Measurements from ENCODE around the gene MYO1A.

Gene MYO1A

DNA sequence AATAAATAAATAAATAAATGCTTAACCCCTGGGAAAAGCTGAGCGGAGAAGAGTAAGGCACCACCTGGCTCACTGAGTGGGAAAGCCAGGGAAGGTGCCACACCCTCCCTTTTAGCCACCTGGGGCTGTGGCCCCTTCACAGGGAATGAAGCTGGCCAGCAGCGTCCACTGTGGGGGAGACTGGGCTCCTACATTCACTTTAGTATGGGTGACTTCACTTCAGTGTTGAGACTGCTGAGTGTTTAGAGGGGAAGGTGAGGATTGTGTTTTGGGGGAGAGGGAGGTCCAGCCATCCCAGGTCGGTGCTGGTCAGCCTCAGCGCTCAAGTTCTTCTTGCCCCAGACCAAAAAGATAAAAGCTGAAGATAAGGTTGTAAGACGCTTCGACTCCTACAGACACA lies 40.6 kb upstream of the MYO1A start:
- H3K4me3 ChIP-seq (ENCODE audit: low read depth, low read length) = no peak overlapping the region
- TF ChIP-seq BCL11B (tag by site-specific recombination; IDR thresholded peaks at IDR 0.05; ENCODE audit: low read depth) (0 out of 2 replicates have a peak, but pooled peaks have one; percentile 31), ZNF660 (tag by site-specific recombination; IDR thresholded peaks at IDR 0.05) (no peak)
- H3K4me1 ChIP-seq (ENCODE audit: control insufficient read depth, insufficient read depth, low read length) = peaks cover 12% of the 10 kb centered on the region
- POLR2A ChIA-PET = interaction anchor here (1.0 to 4.5 kb wide), 3 partner anchors 12 to 37 kb away, joined by 10 to 53 read pairs (median 24); partner anchors contain the start of genes NEMP1 and STAT6
- H3K27ac ChIP-seq (ENCODE audit: extremely low read depth, low read depth, low read length) = no peak overlapping the region
- H3K9me3 ChIP-seq (ENCODE audit: control insufficient read depth, insufficient read depth, low read depth, low read length) = no peaks in the 10 kb centered on the region
- CTCF ChIA-PET = interaction anchor here (0.6 to 3.9 kb wide), 9 partner anchors 12 to 86 kb away, joined by 3 to 21 read pairs (median 5); partner anchors contain the start of gene STAT6
- peaks cover 0 to 45% of the 10 kb centered on the region in 2 experiments; a peak in 1 of 3 replicates for H3K36me3 ChIP-seq (ENCODE audit: control insufficient read depth in 2 of 2, insufficient read depth in 1 of 2, low read length in 2 of 2)

DNA sequence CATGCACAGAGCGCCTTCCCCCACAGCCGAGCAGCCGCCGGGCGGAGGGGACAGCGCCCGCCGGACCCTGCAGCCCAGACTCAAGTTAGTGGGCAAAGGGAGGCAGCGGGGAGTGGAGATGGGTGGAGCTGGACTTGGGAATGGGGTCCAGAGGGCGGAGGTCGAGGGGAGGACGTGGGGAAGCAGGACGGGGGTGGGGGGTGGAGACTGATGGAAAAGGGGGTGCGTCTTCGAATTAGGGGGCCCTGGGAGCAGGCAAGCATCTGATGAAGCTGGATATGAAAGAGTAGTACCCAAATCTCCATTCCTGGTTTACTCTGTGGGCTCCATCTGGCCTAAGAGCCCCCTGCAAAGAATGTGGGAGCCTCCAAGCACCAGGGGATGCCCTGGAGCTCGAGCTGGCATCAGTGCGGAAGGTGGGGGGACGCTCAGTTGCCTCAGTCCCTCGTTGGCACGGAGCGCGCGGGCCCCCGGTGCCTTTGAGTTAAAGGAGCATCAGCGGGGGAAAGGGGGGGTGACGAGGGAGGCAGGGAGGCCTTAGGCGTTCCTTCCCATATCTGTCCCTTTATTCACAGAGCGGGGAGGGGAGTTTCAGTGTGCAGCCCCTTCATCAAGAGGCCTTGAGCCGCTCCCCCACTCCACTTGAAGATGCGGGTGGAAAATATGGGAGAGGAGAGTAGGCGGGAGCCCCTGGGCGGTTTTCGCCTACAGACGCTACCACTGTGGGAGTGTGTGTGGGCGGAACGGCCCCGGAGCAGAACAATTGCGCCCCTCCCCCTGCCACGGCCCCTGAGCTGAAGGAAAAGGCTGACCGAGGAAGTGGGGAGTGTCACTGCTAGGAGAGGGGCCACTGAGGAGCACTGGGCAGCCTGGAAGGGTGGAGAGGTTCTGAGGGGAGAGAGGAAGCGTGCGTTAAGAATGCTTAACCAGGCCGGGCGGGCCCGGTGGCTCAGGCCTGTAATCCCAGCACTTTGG lies 39.6 kb upstream of the MYO1A start:
- Histone ChIP-seq H3K4me3 (ENCODE audit: low read depth, low read length) (peak overlapping the region; percentile 84), H3K4me1 (ENCODE audit: control insufficient read depth, insufficient read depth, low read length) (peaks cover 12% of the 10 kb centered on the region), H3K36me3 (ENCODE audit: control insufficient read depth in 2 of 2, insufficient read depth in 1 of 2, low read length in 2 of 2) (peaks cover 0 to 37% of the 10 kb centered on the region in 2 experiments; a peak in 1 of 3 replicates), H3K27ac (ENCODE audit: extremely low read depth, low read depth, low read length) (peak overlapping the region; percentile 77), H3K9me3 (ENCODE audit: control insufficient read depth, insufficient read depth, low read depth, low read length) (no peaks in the 10 kb centered on the region)
- CTCF ChIA-PET = interaction anchor here (0.7 to 2.2 kb wide), 6 partner anchors 13 to 87 kb away, joined by 3 to 12 read pairs (median 5); no protein-coding TSS in a partner anchor
- POLR2A ChIA-PET = interaction anchor here (1.0 to 4.5 kb wide), 4 partner anchors 8 to 38 kb away, joined by 3 to 53 read pairs (median 17); partner anchors contain the start of genes NEMP1 and STAT6
- TF ChIP-seq YY1 (tag by site-specific recombination; IDR thresholded peaks at IDR 0.05) (no peak), GFI1B (tag by site-specific recombination; IDR thresholded peaks at IDR 0.05) (no peak), ZNF626 (tag by site-specific recombination; IDR thresholded peaks at IDR 0.05) (no peak), ZNF610 (tag by site-specific recombination; IDR thresholded peaks at IDR 0.05; ENCODE audit: borderline replicate concordance) (no peak), ZNF132 (tag by site-specific recombination; IDR thresholded peaks at IDR 0.05; ENCODE audit: borderline replicate concordance) (no peak), ZNF785 (tag by site-specific recombination; IDR thresholded peaks at IDR 0.05) (no peak), ZNF169 (tag by site-specific recombination; IDR thresholded peaks at IDR 0.05) (no peak), SCRT2 (tag by site-specific recombination; IDR thresholded peaks at IDR 0.05) (no peak), HOXC10 (CRISPR knock-in tag; IDR thresholded peaks at IDR 0.05) (no peak), OVOL3 (tag by site-specific recombination; IDR thresholded peaks at IDR 0.05) (no peak), ZNF510 (tag by site-specific recombination; IDR thresholded peaks at IDR 0.05; ENCODE audit: insufficient replicate concordance) (no peak), ZNF654 (tag by site-specific recombination; IDR thresholded peaks at IDR 0.05; ENCODE audit: low read depth) (no peak), ZNF658 (tag by site-specific recombination; IDR thresholded peaks at IDR 0.05) (no peak), ZNF600 (tag by site-specific recombination; IDR thresholded peaks at IDR 0.05) (peak; percentile 67; the same call in 1 of the 2 replicates), ZNF843 (tag by site-specific recombination; IDR thresholded peaks at IDR 0.05) (0 out of 2 replicates have a peak, but pooled peaks have one; percentile 8)
- TF ChIP-seq, protein P1, sequence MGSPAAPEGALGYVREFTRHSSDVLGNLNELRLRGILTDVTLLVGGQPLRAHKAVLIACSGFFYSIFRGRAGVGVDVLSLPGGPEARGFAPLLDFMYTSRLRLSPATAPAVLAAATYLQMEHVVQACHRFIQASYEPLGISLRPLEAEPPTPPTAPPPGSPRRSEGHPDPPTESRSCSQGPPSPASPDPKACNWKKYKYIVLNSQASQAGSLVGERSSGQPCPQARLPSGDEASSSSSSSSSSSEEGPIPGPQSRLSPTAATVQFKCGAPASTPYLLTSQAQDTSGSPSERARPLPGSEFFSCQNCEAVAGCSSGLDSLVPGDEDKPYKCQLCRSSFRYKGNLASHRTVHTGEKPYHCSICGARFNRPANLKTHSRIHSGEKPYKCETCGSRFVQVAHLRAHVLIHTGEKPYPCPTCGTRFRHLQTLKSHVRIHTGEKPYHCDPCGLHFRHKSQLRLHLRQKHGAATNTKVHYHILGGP (tag by site-specific recombination; IDR thresholded peaks at IDR 0.05) = no peak
- TF ChIP-seq, protein P2, sequence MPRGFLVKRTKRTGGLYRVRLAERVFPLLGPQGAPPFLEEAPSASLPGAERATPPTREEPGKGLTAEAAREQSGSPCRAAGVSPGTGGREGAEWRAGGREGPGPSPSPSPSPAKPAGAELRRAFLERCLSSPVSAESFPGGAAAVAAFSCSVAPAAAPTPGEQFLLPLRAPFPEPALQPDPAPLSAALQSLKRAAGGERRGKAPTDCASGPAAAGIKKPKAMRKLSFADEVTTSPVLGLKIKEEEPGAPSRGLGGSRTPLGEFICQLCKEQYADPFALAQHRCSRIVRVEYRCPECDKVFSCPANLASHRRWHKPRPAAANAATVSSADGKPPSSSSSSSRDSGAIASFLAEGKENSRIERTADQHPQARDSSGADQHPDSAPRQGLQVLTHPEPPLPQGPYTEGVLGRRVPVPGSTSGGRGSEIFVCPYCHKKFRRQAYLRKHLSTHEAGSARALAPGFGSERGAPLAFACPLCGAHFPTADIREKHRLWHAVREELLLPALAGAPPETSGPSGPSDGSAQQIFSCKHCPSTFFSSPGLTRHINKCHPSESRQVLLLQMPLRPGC (tag by site-specific recombination; IDR thresholded peaks at IDR 0.05) = no peak
- TF ChIP-seq, protein P3, sequence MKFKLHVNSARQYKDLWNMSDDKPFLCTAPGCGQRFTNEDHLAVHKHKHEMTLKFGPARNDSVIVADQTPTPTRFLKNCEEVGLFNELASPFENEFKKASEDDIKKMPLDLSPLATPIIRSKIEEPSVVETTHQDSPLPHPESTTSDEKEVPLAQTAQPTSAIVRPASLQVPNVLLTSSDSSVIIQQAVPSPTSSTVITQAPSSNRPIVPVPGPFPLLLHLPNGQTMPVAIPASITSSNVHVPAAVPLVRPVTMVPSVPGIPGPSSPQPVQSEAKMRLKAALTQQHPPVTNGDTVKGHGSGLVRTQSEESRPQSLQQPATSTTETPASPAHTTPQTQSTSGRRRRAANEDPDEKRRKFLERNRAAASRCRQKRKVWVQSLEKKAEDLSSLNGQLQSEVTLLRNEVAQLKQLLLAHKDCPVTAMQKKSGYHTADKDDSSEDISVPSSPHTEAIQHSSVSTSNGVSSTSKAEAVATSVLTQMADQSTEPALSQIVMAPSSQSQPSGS (tag by site-specific recombination; IDR thresholded peaks at IDR 0.05; ENCODE audit: low read depth) = no peak
- TF ChIP-seq, protein P4, sequence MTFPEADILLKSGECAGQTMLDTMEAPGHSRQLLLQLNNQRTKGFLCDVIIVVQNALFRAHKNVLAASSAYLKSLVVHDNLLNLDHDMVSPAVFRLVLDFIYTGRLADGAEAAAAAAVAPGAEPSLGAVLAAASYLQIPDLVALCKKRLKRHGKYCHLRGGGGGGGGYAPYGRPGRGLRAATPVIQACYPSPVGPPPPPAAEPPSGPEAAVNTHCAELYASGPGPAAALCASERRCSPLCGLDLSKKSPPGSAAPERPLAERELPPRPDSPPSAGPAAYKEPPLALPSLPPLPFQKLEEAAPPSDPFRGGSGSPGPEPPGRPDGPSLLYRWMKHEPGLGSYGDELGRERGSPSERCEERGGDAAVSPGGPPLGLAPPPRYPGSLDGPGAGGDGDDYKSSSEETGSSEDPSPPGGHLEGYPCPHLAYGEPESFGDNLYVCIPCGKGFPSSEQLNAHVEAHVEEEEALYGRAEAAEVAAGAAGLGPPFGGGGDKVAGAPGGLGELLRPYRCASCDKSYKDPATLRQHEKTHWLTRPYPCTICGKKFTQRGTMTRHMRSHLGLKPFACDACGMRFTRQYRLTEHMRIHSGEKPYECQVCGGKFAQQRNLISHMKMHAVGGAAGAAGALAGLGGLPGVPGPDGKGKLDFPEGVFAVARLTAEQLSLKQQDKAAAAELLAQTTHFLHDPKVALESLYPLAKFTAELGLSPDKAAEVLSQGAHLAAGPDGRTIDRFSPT (tag by site-specific recombination; IDR thresholded peaks at IDR 0.05) = peak; percentile 67; the same call in 1 of the 2 replicates
- TF ChIP-seq, protein P5, sequence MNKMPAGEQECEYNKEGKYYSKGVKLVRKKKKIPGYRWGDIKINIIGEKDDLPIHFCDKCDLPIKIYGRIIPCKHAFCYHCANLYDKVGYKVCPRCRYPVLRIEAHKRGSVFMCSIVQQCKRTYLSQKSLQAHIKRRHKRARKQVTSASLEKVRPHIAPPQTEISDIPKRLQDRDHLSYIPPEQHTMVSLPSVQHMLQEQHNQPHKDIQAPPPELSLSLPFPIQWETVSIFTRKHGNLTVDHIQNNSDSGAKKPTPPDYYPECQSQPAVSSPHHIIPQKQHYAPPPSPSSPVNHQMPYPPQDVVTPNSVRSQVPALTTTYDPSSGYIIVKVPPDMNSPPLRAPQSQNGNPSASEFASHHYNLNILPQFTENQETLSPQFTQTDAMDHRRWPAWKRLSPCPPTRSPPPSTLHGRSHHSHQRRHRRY (tag by site-specific recombination; IDR thresholded peaks at IDR 0.05) = no peak
- TF ChIP-seq, protein P6, sequence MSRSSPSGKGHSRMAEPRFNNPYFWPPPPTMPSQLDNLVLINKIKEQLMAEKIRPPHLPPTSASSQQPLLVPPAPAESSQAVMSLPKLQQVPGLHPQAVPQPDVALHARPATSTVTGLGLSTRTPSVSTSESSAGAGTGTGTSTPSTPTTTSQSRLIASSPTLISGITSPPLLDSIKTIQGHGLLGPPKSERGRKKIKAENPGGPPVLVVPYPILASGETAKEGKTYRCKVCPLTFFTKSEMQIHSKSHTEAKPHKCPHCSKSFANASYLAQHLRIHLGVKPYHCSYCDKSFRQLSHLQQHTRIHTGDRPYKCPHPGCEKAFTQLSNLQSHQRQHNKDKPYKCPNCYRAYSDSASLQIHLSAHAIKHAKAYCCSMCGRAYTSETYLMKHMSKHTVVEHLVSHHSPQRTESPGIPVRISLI (tag by site-specific recombination; IDR thresholded peaks at IDR 0.05) = no peak

Data from HEK293 (cell line).